Mesendoderm (in vitro differentiated cells): ENCODE results near the gene FRMPD4.
A peak's percentile ranks its signal among the peaks of the same experiment; 100 is the strongest.

Experiments
- DNase-seq: peaks from one replicate; pipeline ENCODE4 v3.0.0; 2013
- H2AK5ac ChIP-seq: 2 replicates; pipeline ENCODE4 v1.6.1; 2013; ENCODE audit warnings: low read length, inconsistent platforms
- H2BK120ac ChIP-seq: 2 replicates; pipeline ENCODE4 v1.6.1; 2013; ENCODE audit warnings: low read depth, mild to moderate bottlenecking, low read length, moderate library complexity, mixed read lengths
- H2BK15ac ChIP-seq: replicated peaks from 2 replicates; pipeline ENCODE4 v1.6.1; 2013; ENCODE audit warnings: low read depth, mild to moderate bottlenecking, moderate library complexity
- H2BK5ac ChIP-seq: 2 replicates; pipeline ENCODE4 v1.6.1; 2013; ENCODE audit warnings: low read length, inconsistent platforms
- H3K18ac ChIP-seq: 2 replicates; pipeline ENCODE4 v1.6.1; 2013; ENCODE audit warnings: mild to moderate bottlenecking, low read length, mixed read lengths
- H3K23ac ChIP-seq: one replicate; pipeline ENCODE4 v1.6.1; 2013; ENCODE audit warnings: low read length
- H3K27ac ChIP-seq: 2 replicates; pipeline ENCODE4 v1.5.1; 2013; ENCODE audit warnings: low read depth, mild to moderate bottlenecking, inconsistent platforms, low read length, moderate library complexity
- H3K27me3 ChIP-seq: 2 replicates; pipeline ENCODE4 v1.6.1; 2013; ENCODE audit warnings: low read length, control low read depth, mild to moderate bottlenecking, inconsistent platforms; ENCODE audit not compliant: insufficient read depth, poor library complexity
- H3K36me3 ChIP-seq: 2 replicates; pipeline ENCODE4 v1.6.1; 2013; ENCODE audit warnings: low read length, inconsistent platforms; ENCODE audit not compliant: control insufficient read depth, insufficient read depth
- H3K4ac ChIP-seq: one replicate; pipeline ENCODE4 v1.6.1; 2013; ENCODE audit warnings: low read depth, mild to moderate bottlenecking, low read length, moderate library complexity
- H3K4me1 ChIP-seq: 2 replicates; pipeline ENCODE4 v1.6.1; 2013; ENCODE audit warnings: low read depth, low read length, inconsistent platforms; ENCODE audit not compliant: control insufficient read depth
- H3K4me2 ChIP-seq: 2 replicates; pipeline ENCODE4 v1.6.1; 2013; ENCODE audit warnings: low read length
- H3K4me3 ChIP-seq: 2 replicates; pipeline ENCODE4 v1.5.1; 2013; ENCODE audit warnings: mild to moderate bottlenecking, low read length
- H3K56ac ChIP-seq: one replicate; pipeline ENCODE4 v1.6.1; 2013; ENCODE audit warnings: low read length
- H3K79me1 ChIP-seq: 2 replicates; pipeline ENCODE4 v1.6.1; 2013; ENCODE audit warnings: low read length, inconsistent platforms
- H3K79me2 ChIP-seq: 2 replicates; pipeline ENCODE4 v1.6.1; 2013; ENCODE audit warnings: mild to moderate bottlenecking, low read length; ENCODE audit not compliant: control insufficient read depth, insufficient read depth
- H3K9ac ChIP-seq: 2 replicates; pipeline ENCODE4 v1.6.1; 2013; ENCODE audit warnings: low read length, inconsistent platforms
- H4K5ac ChIP-seq: one replicate; pipeline ENCODE4 v1.6.1; 2013; ENCODE audit warnings: low read length
- H4K8ac ChIP-seq: one replicate; pipeline ENCODE4 v1.6.1; 2013; ENCODE audit warnings: low read depth, mild to moderate bottlenecking, control low read depth, low read length, moderate library complexity
- WGBS: extraction: QIAGEN DNeasy Blood & Tissue Kit; methylation state at CpG from one replicate; pipeline ENCODE4 v1.1.7; 2013; ENCODE audit warnings: low lambda C conversion rate, missing lambda C conversion rate; ENCODE audit not compliant: insufficient coverage; ENCODE audit errors: extremely low coverage; 5-methylcytosine and 5-hydroxymethylcytosine counted together

The FRMPD4 gene

DNA sequence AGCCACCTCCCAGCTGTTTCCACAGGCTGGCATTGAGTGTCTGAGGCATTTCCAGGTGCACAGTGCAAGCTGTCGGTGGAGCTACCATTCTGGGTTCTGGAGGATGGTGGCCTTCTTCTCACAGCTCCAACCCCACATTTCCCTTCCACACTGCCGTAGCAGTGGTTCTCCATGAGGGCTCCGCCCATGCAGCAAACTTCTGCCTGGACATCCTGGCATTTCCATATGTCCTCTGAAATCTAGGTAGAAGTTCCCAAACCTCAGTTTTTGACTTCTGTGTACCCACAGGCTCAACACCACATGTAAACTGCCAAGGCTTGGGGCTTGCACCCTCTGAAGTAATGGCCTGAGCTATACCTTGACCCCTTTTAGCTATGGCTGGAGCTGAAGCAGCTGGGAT is 10.3 kb upstream of the FRMPD4 start:
- Histone ChIP-seq H3K9ac (no peak overlapping the region), H3K79me1 (no peaks in the 10 kb centered on the region), H2AK5ac (no peak overlapping the region), H2BK120ac (no peak overlapping the region), H3K18ac (no peak overlapping the region), H4K8ac (no peak overlapping the region), H4K5ac (no peak overlapping the region), H3K36me3 (no peaks in the 10 kb centered on the region), H3K4me1 (no peaks in the 10 kb centered on the region), H2BK15ac (no peak overlapping the region), H3K4me2 (no peak overlapping the region), H3K4ac (no peak overlapping the region), H3K23ac (no peak overlapping the region), H3K79me2 (no peaks in the 10 kb centered on the region), H3K4me3 (no peak overlapping the region), H2BK5ac (no peak overlapping the region), H3K27me3 (no peaks in the 10 kb centered on the region), H3K56ac (no peak overlapping the region), H3K27ac (no peak overlapping the region)
- no CpG with 5 or more reads among the region's 3 CpGs for WGBS
- no peak for DNase-seq

- H4K5ac ChIP-seq: no peak overlapping the region
- no peak overlapping the region for H3K9ac ChIP-seq
- no peaks in the 10 kb centered on the region for H3K79me1 ChIP-seq
- H3K4ac ChIP-seq: no peak overlapping the region
- H3K79me2 ChIP-seq: no peaks in the 10 kb centered on the region
- H2BK5ac ChIP-seq: no peak overlapping the region
- peak overlapping the region; percentile 56 for H3K4me2 ChIP-seq
- no peaks in the 10 kb centered on the region for H3K4me1 ChIP-seq
- H2AK5ac ChIP-seq: no peak overlapping the region
- no peak for DNase-seq
- peak overlapping the region; percentile 67 for H3K56ac ChIP-seq
- H4K8ac ChIP-seq: no peak overlapping the region
- no peak overlapping the region for H2BK120ac ChIP-seq
- H3K27ac ChIP-seq: no peak overlapping the region
- H3K18ac ChIP-seq: no peak overlapping the region
- peak overlapping the region; percentile 26 for H3K4me3 ChIP-seq
- H3K23ac ChIP-seq: no peak overlapping the region
- H3K27me3 ChIP-seq: no peaks in the 10 kb centered on the region
- H2BK15ac ChIP-seq: no peak overlapping the region
- no peaks in the 10 kb centered on the region for H3K36me3 ChIP-seq
- no CpG with 5 or more reads among the region's 24 CpGs for WGBS
These were observed 317 bp upstream of the FRMPD4 start for GRCh38 chrX:12137951-12138360.

GRCh38 chrX:12139934-12140611 is 1.8 kb downstream of the FRMPD4 start:
- no peak overlapping the region for H3K27ac ChIP-seq
- no peaks in the 10 kb centered on the region for H3K79me2 ChIP-seq
- no peaks in the 10 kb centered on the region for H3K27me3 ChIP-seq
- H4K8ac ChIP-seq: no peak overlapping the region
- no peak overlapping the region for H4K5ac ChIP-seq
- H3K4me1 ChIP-seq: no peaks in the 10 kb centered on the region
- H3K56ac ChIP-seq: no peak overlapping the region
- no peak overlapping the region for H3K4me2 ChIP-seq
- no peak overlapping the region for H3K18ac ChIP-seq
- no peaks in the 10 kb centered on the region for H3K36me3 ChIP-seq
- H2BK120ac ChIP-seq: no peak overlapping the region
- WGBS: no CpG with 5 or more reads among the region's 4 CpGs
- H3K23ac ChIP-seq: no peak overlapping the region
- H3K79me1 ChIP-seq: no peaks in the 10 kb centered on the region
- H3K4ac ChIP-seq: no peak overlapping the region
- H2BK15ac ChIP-seq: no peak overlapping the region
- H3K9ac ChIP-seq: no peak overlapping the region
- no peak overlapping the region for H2AK5ac ChIP-seq
- no peak overlapping the region for H2BK5ac ChIP-seq
- H3K4me3 ChIP-seq: no peak overlapping the region
- DNase-seq: no peak

GRCh38 chrX:12141511-12141910 is 3.2 kb downstream of the FRMPD4 start:
- no peak overlapping the region for H4K8ac ChIP-seq
- no peak overlapping the region for H2AK5ac ChIP-seq
- H3K9ac ChIP-seq: no peak overlapping the region
- H2BK5ac ChIP-seq: no peak overlapping the region
- no peak for DNase-seq
- H3K36me3 ChIP-seq: no peaks in the 10 kb centered on the region
- H3K79me1 ChIP-seq: no peaks in the 10 kb centered on the region
- no peak overlapping the region for H3K27ac ChIP-seq
- H3K56ac ChIP-seq: no peak overlapping the region
- H3K18ac ChIP-seq: no peak overlapping the region
- H4K5ac ChIP-seq: no peak overlapping the region
- H3K79me2 ChIP-seq: no peaks in the 10 kb centered on the region
- no peak overlapping the region for H2BK15ac ChIP-seq
- no CpG with 5 or more reads among the region's 3 CpGs for WGBS
- H2BK120ac ChIP-seq: no peak overlapping the region
- no peak overlapping the region for H3K23ac ChIP-seq
- H3K4ac ChIP-seq: no peak overlapping the region
- H3K27me3 ChIP-seq: no peaks in the 10 kb centered on the region
- no peak overlapping the region for H3K4me3 ChIP-seq
- no peak overlapping the region for H3K4me2 ChIP-seq
- H3K4me1 ChIP-seq: no peaks in the 10 kb centered on the region

- Histone ChIP-seq H3K36me3 (no peaks in the 10 kb centered on the region), H2BK5ac (no peak overlapping the region), H4K5ac (no peak overlapping the region), H3K4me2 (no peak overlapping the region), H3K23ac (no peak overlapping the region), H3K9ac (no peak overlapping the region), H3K79me2 (no peaks in the 10 kb centered on the region), H3K27me3 (no peaks in the 10 kb centered on the region), H3K18ac (no peak overlapping the region), H3K79me1 (no peaks in the 10 kb centered on the region), H3K56ac (no peak overlapping the region), H3K4me3 (no peak overlapping the region), H2BK120ac (no peak overlapping the region), H2AK5ac (no peak overlapping the region), H3K27ac (no peak overlapping the region), H4K8ac (no peak overlapping the region), H3K4me1 (no peaks in the 10 kb centered on the region), H3K4ac (no peak overlapping the region), H2BK15ac (no peak overlapping the region)
- WGBS: no CpG with 5 or more reads among the region's 4 CpGs
- DNase-seq: no peak
These were observed 4.4 kb downstream of the FRMPD4 start for GRCh38 chrX:12142661-12143060.

GRCh38 chrX:12145402-12145801 is 7.1 kb downstream of the FRMPD4 start:
- Histone ChIP-seq H2AK5ac (no peak overlapping the region), H3K4me1 (no peaks in the 10 kb centered on the region), H2BK120ac (no peak overlapping the region), H3K9ac (no peak overlapping the region), H3K18ac (no peak overlapping the region), H3K27me3 (no peaks in the 10 kb centered on the region), H2BK5ac (no peak overlapping the region), H3K4ac (no peak overlapping the region), H3K79me2 (no peaks in the 10 kb centered on the region), H3K56ac (no peak overlapping the region), H4K5ac (no peak overlapping the region), H3K79me1 (no peaks in the 10 kb centered on the region), H3K4me2 (no peak overlapping the region), H4K8ac (no peak overlapping the region), H3K27ac (no peak overlapping the region), H3K4me3 (no peak overlapping the region), H3K23ac (no peak overlapping the region), H2BK15ac (no peak overlapping the region), H3K36me3 (no peaks in the 10 kb centered on the region)
- DNase-seq: no peak
- no CpG with 5 or more reads among the region's 2 CpGs for WGBS
